Heart left ventricle (tissue), 16 donors: Measurements from ENCODE around the gene TMPRSS7. TPM values are rescaled to one million over a fixed set of nuclear protein-coding genes. Genes with fewer than 3 reads are reported as not detected.
A peak's percentile ranks its signal among the peaks of the same experiment; 100 is the strongest.

ENCODE experiments used
- ATAC-seq, 4 donors: fragments of 200-7000 bp; cut with Tn5 transposase; one replicate each; pipeline ENCODE4 v1.9.1; 2020 to 2022; ENCODE audit warnings: moderate library complexity in 4 of 4, mild to moderate bottlenecking in 3 of 4, moderate number of reproducible peaks in 1 of 4
- DNase-seq, 5 donors: peaks; one replicate each; pipeline ENCODE4 v3.0.0-alpha.2; 2020
- H3K27ac ChIP-seq, 12 donors: fragments of 200-600 bp; sonication (generic) in 4 of 12; one replicate each; pipeline versions ENCODE4 v1.5.0 to v1.8.0; 2016 to 2022; ENCODE audit warnings: mild to moderate bottlenecking in 2 of 12
- H3K27me3 ChIP-seq, 9 donors: fragments of 200-600 bp; sonication (generic) in 2 of 9; one replicate each; pipeline versions ENCODE4 v1.5.1 to v1.8.0; 2016 to 2022; ENCODE audit warnings: mild to moderate bottlenecking in 3 of 9
- H3K36me3 ChIP-seq, 9 donors: fragments of 200-600 bp; sonication (generic) in 2 of 9; one replicate each; pipeline versions ENCODE4 v1.5.0 to v1.8.0; 2018 to 2022; ENCODE audit warnings: mild to moderate bottlenecking in 2 of 9
- H3K4me1 ChIP-seq, 12 donors: fragments of 200-600 bp; sonication (generic) in 4 of 12; one replicate each; pipeline versions ENCODE4 v1.5.0 to v1.8.0; 2016 to 2022; ENCODE audit warnings: mild to moderate bottlenecking in 3 of 12
- H3K4me3 ChIP-seq, 12 donors: fragments of 200-600 bp; sonication (generic) in 4 of 12; one replicate each; pipeline versions ENCODE4 v1.5.0 to v1.8.0; 2017 to 2022; ENCODE audit warnings: mild to moderate bottlenecking in 9 of 12, moderate library complexity in 4 of 12
- H3K9me3 ChIP-seq, 12 donors: fragments of 200-600 bp; sonication (generic) in 4 of 12; one replicate each; pipeline versions ENCODE4 v1.5.0 to v1.8.0; 2016 to 2022; ENCODE audit warnings: mild to moderate bottlenecking in 1 of 12
- CTCF ChIP-seq, 12 donors: fragments of 200-600 bp; sonication (generic) in 4 of 12; IDR thresholded peaks; one replicate each; pipeline versions ENCODE4 v1.5.0 to v1.8.0; 2018 to 2022; ENCODE audit warnings: antibody characterized with exemption in 12 of 12, mild to moderate bottlenecking in 5 of 12
- POLR2A ChIP-seq, 2 donors: fragments of 450-650 bp; IDR thresholded peaks; one replicate each; pipeline ENCODE4 v1.6.1; 2017; ENCODE audit warnings: antibody characterized with exemption in 2 of 2, mild to moderate bottlenecking in 2 of 2, moderate library complexity in 2 of 2
- WGBS, 4 donors: extraction: QIAGEN DNeasy Blood & Tissue Kit in 2 of 4; methylation state at CpG; one replicate each; pipeline versions ENCODE4 v1.1.5 to v1.1.7; 2013 to 2018; 5-methylcytosine and 5-hydroxymethylcytosine counted together
- intact Hi-C, 10 donors: fragments of 100-400 bp; cut with DNase I; formaldehyde crosslinking; loops; one replicate each; pipeline versions ENCODE4 v1.11.1 to v1.14.2; 2022
- polyA plus RNA-seq, 2 donors: library from polyadenylated mRNA; stranded (reverse); fragments of 200-250 nt; gene quantifications; one replicate each; pipeline ENCODE4 v1.2.3, GENCODE V29; 2013
- total RNA-seq, 9 donors: library from RNA; depleted of rRNA in 2 of 9; stranded (reverse); fragments of >200 nt in 2 of 9; fragmentation: NEBNext Ultra II Directional in 3 of 9; extraction: Animal tissue kit (Norgen Biotek cat#: 25700) in 3 of 9; gene quantifications; one replicate each; pipeline versions ENCODE4 v1.1.0 to v1.2.4, GENCODE V29; 2016 to 2023
- donor health status: ischemic (EF 13 %, LVEDD 7.1; RV severe dilation, severe dysfunction).
- donor health status: healthy with polysubstance abuse.
- donor health status: DM: no; HTN: yes; CAD: no.
- donor health status: DM: no; HTN: no; CAD: no.
- donor health status: ischemic (EF 25% LVEDD 6.9; RV normal size, moderate dysfunction).
- donor health status: ischemic (EF 25% LVEDD 5.7; RV mildly dilated, moderate dysfunction).
- donor health status: healthy.
- donor health status: DM: yes; HTN: yes; CAD: no.
- donor health status: ischemic (EF 35%, LVEDD 5.7; RV mildly dilated, moderate dysfunction).
- donor health status: nonischemic (EF 11% LVEDD 7.7; RV severe dilation, severe dysfunction).
- donor health status: DM: yes; HTN: yes; CAD: no.
- donor health status: PGD.
- donor health status: ischemic (EF 29% LVEDD 5.4; RV normal size, mild dysfunction).
- donor health status: nonischemic (EF 23%, LVEDD 6.1; RV moderate dilation, normal function).

Gene TMPRSS7
- total and polyA plus RNA-seq, 11 donors, result not detected

GRCh38 chr3:112115806-112116383 is 81.4 kb downstream of the TMPRSS7 start:
- Histone ChIP-seq H3K27ac (peak overlapping the region in 1 of 12 donors; percentile 55), H3K4me3 (no peak overlapping the region), H3K27me3 (no peaks in the 10 kb centered on the region), H3K4me1 (peaks cover 0 to 48% (median 9%) of the 10 kb centered on the region in 12 donors), H3K36me3 (peaks cover 0 to 8% (median 0%) of the 10 kb centered on the region in 9 donors), H3K9me3 (no peaks in the 10 kb centered on the region)
- WGBS, 4 donors, result 69 to 84% (median 76%) methylated on average over 6 of the region's 6 CpGs
- ATAC-seq, result no peak
- no peak for TF ChIP-seq CTCF (IDR thresholded peaks at IDR 0.05)
- TF ChIP-seq POLR2A (IDR thresholded peaks at IDR 0.05), result no peak
- intact Hi-C loops, result loop anchor here in 6 of 10 donors (5.0 to 10.0 kb wide), 3 partner anchors 169 to 419 kb away; partner anchors contain the start of gene SLC9C1 (in 1 of the 6)
- DNase-seq, result no peak

DNA sequence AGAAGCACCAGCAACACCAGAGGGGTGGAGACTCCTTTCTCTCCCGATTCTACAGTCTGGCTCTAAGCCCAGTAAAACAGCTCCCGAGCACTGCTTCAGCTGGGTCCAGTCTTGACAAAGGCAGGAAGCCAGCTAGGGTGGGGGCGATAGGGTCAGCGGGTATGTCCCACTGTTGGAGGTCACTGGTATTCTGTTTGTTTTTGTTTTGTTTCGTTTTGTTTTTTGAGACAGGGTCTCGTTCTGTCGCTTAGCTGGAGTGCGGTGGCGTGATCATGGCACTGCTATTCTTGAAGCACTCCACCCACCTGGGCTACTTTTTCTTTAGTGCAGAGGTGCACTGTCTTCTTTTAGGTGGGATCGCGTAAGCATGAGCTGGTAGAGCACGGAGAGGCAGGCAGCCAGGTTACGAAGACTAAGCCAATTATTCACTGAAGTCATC is 82.2 kb downstream of the TMPRSS7 start:
- no peak for TF ChIP-seq POLR2A (IDR thresholded peaks at IDR 0.05)
- TF ChIP-seq CTCF (IDR thresholded peaks at IDR 0.05), result no peak
- DNase-seq (peak in 4 of 5 donors; percentile 31 to 57 (median 46)), ATAC-seq (peak in 3 of 4 donors; percentile 49 to 69 (median 59))
- Histone ChIP-seq H3K27me3 (no peaks in the 10 kb centered on the region), H3K9me3 (no peaks in the 10 kb centered on the region), H3K4me3 (peak overlapping the region in 9 of 12 donors; percentile 31 to 52 (median 41)), H3K36me3 (peaks cover 0 to 8% (median 0%) of the 10 kb centered on the region in 9 donors), H3K4me1 (peaks cover 0 to 48% (median 9%) of the 10 kb centered on the region in 12 donors), H3K27ac (peak overlapping the region in 6 of 12 donors; percentile 24 to 55 (median 48))
- intact Hi-C loops, result loop anchor here in 6 of 10 donors (5.0 to 10.0 kb wide), 3 partner anchors 168 to 418 kb away; partner anchors contain the start of gene SLC9C1 (in 1 of the 6)
- 47 to 61% (median 50%) methylated on average over 13 of the region's 13 CpGs for WGBS, 4 donors

GRCh38 chr3:112117415-112117814 is 82.9 kb downstream of the TMPRSS7 start:
- ATAC-seq, result no peak
- Histone ChIP-seq H3K9me3 (no peaks in the 10 kb centered on the region), H3K27ac (peak overlapping the region in 3 of 12 donors; percentile 43 to 63 (median 55)), H3K36me3 (peaks cover 0 to 8% (median 0%) of the 10 kb centered on the region in 9 donors), H3K4me3 (peak overlapping the region in 1 of 12 donors; percentile 44), H3K4me1 (peaks cover 0 to 48% (median 9%) of the 10 kb centered on the region in 12 donors), H3K27me3 (no peaks in the 10 kb centered on the region)
- TF ChIP-seq POLR2A (IDR thresholded peaks at IDR 0.05) (no peak), CTCF (IDR thresholded peaks at IDR 0.05) (no peak)
- DNase-seq, result no peak
- WGBS, 4 donors, result 74 to 87% (median 81%) methylated on average over 1 of the region's 1 CpG
- intact Hi-C loops, result loop anchor here in 6 of 10 donors (5.0 to 10.0 kb wide), 3 partner anchors 167 to 417 kb away; partner anchors contain the start of gene SLC9C1 (in 1 of the 6)

DNA sequence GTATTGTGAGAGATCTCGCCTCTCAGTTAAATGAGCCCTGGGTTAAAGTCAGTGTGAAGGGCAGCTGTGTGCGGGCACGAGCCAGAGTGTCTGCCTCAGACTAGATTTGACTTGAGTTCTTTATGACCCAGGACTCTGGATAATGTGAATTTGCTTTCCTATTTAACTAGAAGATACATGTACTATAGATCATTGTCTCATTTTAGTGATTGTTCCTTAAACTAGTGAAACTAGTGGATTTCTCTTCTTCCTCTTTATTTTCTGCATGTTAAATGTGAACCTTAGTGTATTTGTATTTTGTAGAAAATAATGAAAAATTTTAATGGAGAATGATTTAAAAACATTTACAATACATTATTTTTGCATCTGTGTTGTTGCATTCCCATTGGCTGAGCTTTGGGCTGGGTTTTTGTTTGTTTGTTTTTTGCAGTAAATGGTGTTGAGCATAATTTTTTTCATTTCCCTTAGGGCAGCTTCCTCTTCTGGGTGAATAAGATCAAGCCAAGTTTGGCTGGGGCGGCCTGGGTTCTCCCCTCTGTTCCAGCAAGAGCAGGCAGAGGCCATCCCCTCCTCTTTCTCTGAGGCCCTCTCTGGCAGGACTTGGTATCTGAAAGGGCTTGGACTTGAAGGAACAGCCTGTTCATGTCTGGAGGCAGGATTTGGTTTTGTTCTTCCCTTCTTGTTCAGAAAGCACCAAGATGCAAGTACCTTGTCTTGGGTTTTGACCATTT is 83.5 kb downstream of the TMPRSS7 start:
- Histone ChIP-seq H3K27ac (peak overlapping the region in 3 of 12 donors; percentile 43 to 63 (median 55)), H3K4me3 (no peak overlapping the region), H3K27me3 (no peaks in the 10 kb centered on the region), H3K9me3 (no peaks in the 10 kb centered on the region), H3K4me1 (peaks cover 0 to 48% (median 9%) of the 10 kb centered on the region in 12 donors), H3K36me3 (peaks cover 0 to 3% (median 0%) of the 10 kb centered on the region in 9 donors)
- DNase-seq, result peak in 4 of 5 donors; percentile 27 to 65 (median 43)
- intact Hi-C loops, result loop anchor here in 6 of 10 donors (5.0 to 10.0 kb wide), 3 partner anchors 167 to 417 kb away; partner anchors contain the start of gene SLC9C1 (in 1 of the 6)
- 88 to 90% (median 89%) methylated on average over 4 of the region's 4 CpGs for WGBS, 4 donors
- no peak for ATAC-seq
- TF ChIP-seq POLR2A (IDR thresholded peaks at IDR 0.05) (no peak), CTCF (IDR thresholded peaks at IDR 0.05) (peak in 1 of 12 donors; percentile 7)
